GM18858 (cell line): Measurements from ENCODE around the gene AKT1S1.
A peak's percentile ranks its signal among the peaks of the same experiment; 100 is the strongest.
"Not testable (repeated sequence)": the region's sequence is repeated elsewhere in the genome, so short reads cannot be mapped to it uniquely, and the experiment has no call there.

ENCODE experiments used
- ATAC-seq: cut with Tn5 transposase; IDR thresholded peaks from one replicate; pipeline ENCODE4 v1.9.1; 2021; ENCODE audit not compliant: unreplicated experiment

The AKT1S1 gene

DNA sequence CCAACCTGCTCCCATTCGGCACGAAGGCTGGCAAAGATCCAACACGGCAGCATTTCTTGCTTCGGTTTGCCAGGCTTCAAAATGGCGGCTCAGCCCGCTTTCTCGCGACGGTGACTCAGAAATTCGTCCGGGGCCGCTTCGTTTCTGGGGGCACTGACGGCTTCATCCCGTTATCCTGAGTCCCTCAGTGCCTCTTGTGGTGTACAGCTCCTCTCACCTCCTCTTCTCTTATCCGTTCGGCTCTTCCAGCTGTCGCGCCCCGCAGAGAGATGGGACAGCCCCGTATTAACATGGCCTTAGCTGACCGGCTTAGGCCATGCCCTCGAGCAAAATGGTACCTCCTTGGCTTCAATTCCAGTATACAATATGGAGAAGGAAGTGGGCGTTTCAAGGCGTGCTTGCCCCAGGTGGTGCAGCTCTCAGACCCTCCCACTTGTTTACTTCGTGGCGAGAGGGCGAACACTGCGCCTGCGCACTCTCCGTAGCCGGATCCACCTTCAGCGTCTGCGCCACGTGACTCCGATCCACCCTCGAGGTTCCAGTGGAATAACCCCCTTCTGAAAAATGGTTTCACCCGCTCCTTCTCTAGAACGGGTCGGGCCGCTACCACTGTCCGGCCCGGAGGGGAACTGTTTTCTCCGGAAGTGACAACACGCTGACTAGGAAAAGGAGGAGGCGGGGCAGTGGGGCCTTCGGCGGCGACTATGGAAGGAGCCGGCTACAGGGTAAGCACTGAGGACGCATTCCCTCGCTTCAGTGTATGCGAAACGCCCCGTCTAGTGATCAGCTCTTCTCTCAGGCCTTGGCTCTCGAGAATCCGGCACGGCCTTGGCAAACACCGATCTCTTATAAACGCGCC lies at the start of gene AKT1S1, which contains the start of gene TBC1D17:
Gene AKT1S1 (minus strand): TSS at position 336 of the 859 bp plus-strand sequence. CDS start 4,060 bp downstream, outside the sequence.
Gene TBC1D17 (plus strand): TSS at position 683 of the 859 bp plus-strand sequence. CDS start 22 bp downstream, at position 705.
- ATAC-seq: peak; percentile 41

GRCh38 chr19:49926515-49926914 lies 49.4 kb upstream of the AKT1S1 start:
- ATAC-seq: no peak

- ATAC-seq: no peak
Measured at GRCh38 chr19:49925486-49925885, 48.3 kb upstream of the AKT1S1 start.

DNA sequence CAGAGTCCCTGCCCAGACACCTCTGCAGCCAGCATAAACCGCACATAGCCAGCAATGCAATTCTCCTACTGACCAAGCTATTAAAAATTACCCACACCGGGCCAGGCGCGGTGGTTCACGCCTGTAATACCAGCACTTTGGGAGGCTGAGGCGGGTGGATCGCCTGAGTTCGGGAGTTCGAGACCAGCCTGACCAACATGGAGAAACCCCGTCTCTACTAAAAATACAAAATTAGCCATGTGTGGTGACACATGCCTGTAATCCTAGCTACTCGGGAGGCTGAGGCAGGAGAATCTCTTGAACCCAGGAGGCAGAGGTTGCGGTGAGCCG lies 47.7 kb upstream of the AKT1S1 start:
- ATAC-seq: not testable (repeated sequence)

DNA sequence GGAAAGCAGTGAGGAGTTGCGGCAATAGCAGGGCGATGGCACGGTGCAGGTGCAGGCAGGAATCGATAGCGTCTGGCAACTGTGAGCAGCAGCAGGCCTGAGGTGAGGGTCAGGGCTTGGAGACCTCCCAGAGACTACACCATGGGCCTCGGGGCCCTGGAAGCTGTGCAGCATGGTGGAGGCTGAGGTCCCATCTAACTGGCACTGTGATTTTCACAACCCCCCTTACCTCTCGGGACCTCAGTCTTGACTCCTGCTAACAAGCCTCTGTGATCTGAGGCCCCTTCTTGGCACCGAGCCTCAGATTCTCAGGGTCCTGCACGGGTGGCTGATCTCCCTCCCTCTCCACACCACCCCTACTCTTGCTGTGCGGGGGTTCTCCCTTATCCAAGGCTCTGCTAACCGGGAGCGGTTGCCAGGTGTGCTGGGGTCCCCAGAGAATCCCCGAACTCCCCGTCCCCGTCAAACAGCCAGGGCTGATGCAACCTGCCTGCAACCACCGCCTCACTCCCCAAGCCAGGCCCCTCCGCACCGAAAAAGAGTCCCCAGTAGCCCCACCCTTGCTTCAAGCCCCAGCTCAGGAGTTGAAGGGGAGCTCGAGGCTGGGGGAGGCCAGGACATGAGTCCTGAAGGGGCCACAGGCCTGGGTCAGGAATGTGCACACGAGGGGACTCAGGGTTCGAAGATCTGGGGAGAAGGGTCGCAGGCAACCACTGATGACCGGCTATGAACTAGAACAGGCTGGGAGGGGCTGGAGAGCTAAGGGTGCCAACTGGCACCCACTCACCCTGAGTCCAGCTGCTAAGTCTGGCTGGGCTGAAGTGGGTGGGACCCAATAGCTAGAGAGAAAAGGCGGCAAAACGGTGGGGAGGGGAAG lies 47.1 kb upstream of the AKT1S1 start:
- ATAC-seq: no peak

DNA sequence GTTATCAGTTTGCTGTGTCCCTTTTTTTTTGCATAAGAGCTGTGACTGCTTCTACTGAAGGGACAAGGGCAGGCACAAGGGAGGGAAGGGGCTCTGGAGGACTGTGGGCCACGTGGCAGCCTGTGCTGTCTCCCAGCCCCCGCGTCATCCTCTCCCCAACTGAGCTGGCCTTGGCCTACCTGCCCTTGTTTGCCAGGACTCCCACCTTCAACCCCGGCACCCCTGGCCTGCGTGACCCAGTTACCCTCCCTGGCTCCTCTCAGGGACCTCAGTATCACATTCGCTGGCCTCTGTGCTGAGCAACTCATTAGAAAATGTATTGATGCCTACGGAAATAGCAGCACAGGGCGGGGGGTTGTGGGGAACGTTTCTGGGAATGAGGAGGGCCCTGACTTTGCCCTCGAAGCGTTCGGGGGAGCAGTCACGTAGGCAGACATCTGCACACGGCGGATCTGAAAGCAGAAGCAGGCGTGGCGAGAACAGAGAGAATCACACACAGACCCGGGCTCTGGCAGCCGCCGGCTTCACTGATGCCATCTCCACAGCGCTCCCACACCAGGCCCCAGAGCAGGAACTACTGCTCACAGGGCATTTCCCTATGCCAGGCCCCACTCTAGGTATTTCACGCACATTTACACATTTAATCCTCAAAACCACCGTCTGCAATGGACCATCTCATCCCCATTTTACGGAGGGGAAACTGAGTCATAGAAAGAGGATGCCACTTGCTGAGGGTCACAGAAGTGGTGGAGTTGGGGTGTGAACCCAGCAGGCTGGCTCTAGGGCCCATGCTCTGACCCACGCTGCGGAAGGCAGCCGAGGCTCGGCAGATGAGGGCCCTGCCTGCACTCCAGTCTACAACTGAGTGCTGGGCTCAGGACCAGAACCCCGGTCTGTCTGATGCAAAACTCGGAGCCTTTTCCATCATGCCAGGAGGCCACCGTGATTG lies 46.2 kb upstream of the AKT1S1 start:
- ATAC-seq: no peak

DNA sequence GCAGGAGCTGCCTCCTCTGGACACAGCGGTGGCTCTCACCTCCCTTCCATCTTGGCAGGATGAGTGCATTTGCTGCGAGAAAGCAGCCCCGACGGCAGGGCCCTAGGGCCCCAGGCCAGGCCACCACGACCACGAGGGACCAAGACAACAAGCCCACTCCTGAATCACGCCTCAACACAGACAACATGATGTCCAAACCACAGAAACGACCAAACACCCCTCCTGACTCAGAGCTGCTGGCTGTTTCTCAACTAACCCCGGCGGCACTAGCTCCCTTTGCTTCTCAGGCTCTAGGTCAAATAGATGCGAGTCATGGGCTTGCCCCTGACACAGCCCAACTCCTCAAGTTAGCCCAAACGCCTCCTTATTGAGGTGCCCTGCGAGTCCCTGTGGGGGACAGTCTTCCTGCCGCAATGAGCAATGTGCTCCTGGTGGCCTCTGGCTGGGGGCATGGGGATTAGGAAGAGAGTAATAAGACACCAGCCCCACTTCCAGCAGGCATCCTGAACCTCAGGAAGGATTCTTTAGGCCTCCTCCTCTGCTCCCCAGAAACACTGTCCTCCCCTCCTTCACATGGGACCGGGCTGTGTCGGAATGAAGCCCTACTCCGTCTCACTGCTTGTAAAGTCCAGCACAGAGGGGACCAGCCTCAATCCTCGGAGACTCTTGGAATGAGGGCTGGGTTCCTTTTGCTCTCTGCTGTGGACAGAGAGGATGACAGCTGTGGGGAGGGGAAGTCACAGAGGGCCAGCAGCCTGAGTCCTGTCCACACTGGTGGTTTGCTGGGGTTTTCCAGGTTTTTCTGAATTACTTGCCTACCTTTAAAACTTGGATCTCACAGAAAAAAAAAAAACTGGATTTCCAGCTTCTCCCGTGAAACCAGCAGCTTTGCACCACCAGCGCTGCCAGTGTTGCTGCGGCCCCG lies 45.0 kb upstream of the AKT1S1 start:
- no peak for ATAC-seq

GRCh38 chr19:49920624-49921363 lies 43.6 kb upstream of the AKT1S1 start:
- no peak for ATAC-seq

GRCh38 chr19:49918089-49918488 lies 40.9 kb upstream of the AKT1S1 start:
- ATAC-seq: no peak

GRCh38 chr19:49916839-49917733 lies 39.9 kb upstream of the AKT1S1 start:
- ATAC-seq: no peak

- ATAC-seq: no peak
Measured at GRCh38 chr19:49915271-49915670, 38.1 kb upstream of the AKT1S1 start.

DNA sequence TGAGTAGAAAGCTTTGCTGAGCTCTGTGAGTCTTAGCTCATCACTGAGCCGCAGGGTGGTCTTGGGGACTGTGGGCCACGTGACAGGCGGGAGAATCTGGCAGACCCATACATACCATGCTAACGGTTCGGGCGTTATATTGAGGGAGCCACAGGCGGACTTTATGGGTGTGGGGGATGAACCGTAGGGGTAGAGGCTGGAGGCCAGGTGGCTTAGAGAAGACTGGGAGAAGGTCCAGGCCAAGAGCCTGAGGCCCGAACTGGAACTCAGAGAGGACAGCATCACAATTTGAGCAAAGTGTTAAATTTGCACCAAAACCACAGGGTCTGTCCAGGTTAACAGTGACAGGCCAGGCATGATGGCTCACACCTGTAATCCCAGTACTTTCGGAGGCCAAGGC lies 36.6 kb upstream of the AKT1S1 start:
- no peak for ATAC-seq

- no peak for ATAC-seq
Measured at GRCh38 chr19:49912965-49913685, 36.0 kb upstream of the AKT1S1 start.

- no peak for ATAC-seq
Measured at GRCh38 chr19:49911381-49912145, 34.4 kb upstream of the AKT1S1 start.

- no peak for ATAC-seq
Measured at GRCh38 chr19:49910179-49910578, 33.0 kb upstream of the AKT1S1 start.
